Keratinocyte (primary cell): ENCODE results near the gene MED12L. TPM values are rescaled to one million over a fixed set of nuclear protein-coding genes. Genes with fewer than 3 reads are reported as not detected.

Source experiments
- DNase-seq: peaks from one replicate; pipeline ENCODE4 v3.0.0-alpha.2; 2011; ENCODE audit warnings: low read depth, missing footprints, low spot score
- FAIRE-seq: peaks from 2 replicates; lab custom pipeline; 2011; peaks lifted over from hg19 to GRCh38; lab: Jason Lieb, UNC
- H2AFZ ChIP-seq: 2 replicates; pipeline ENCODE4 v1.6.0; 2012; ENCODE audit warnings: low read length, control low read depth, inconsistent platforms; ENCODE audit not compliant: control insufficient read depth
- H3K27ac ChIP-seq: 2 replicates; pipeline ENCODE4 v1.5.1; 2011; ENCODE audit warnings: low read length; ENCODE audit not compliant: control insufficient read depth, insufficient read depth
- H3K27me3 ChIP-seq: 3 replicates; pipeline ENCODE4 v1.6.0; 2011; ENCODE audit warnings: low read length; ENCODE audit not compliant: control insufficient read depth, insufficient read depth; ENCODE audit errors: extremely low read depth
- H3K36me3 ChIP-seq, 2 experiments: 2 replicates in 1 of 2; 3 replicates in 1 of 2; pipeline ENCODE4 v1.5.1; 2011; ENCODE audit warnings: low read length in 2 of 2, mild to moderate bottlenecking in 1 of 2; ENCODE audit not compliant: control insufficient read depth in 2 of 2, insufficient read depth in 2 of 2; ENCODE audit errors: extremely low read depth in 1 of 2
- H3K4me1 ChIP-seq: 3 replicates; pipeline ENCODE4 v1.5.1; 2011; ENCODE audit warnings: low read length; ENCODE audit not compliant: control insufficient read depth, insufficient read depth; ENCODE audit errors: extremely low read depth
- H3K4me2 ChIP-seq: 3 replicates; pipeline ENCODE4 v1.6.0; 2011; ENCODE audit warnings: low read depth, low read length; ENCODE audit not compliant: control insufficient read depth, insufficient read depth; ENCODE audit errors: extremely low read depth
- H3K4me3 ChIP-seq, 3 experiments: fragments of 200-600 bp in 1 of 3; sonication (generic) in 1 of 3; 2 replicates in 2 of 3; 3 replicates in 1 of 3; pipeline ENCODE4 v1.5.1; 2011 to 2016; ENCODE audit warnings: low read length in 3 of 3, mild to moderate bottlenecking in 3 of 3, control low read depth in 2 of 3, inconsistent platforms in 1 of 3, low read depth in 1 of 3, mixed read lengths in 1 of 3, mixed run types in 1 of 3, moderate library complexity in 1 of 3; ENCODE audit not compliant: control insufficient read depth in 2 of 3, insufficient read depth in 2 of 3; ENCODE audit errors: extremely low read depth in 1 of 3
- H3K79me2 ChIP-seq: 2 replicates; pipeline ENCODE4 v1.6.0; 2012; ENCODE audit warnings: low read length; ENCODE audit not compliant: control insufficient read depth, insufficient read depth
- H3K9ac ChIP-seq: 3 replicates; pipeline ENCODE4 v1.6.0; 2011; ENCODE audit warnings: low read length; ENCODE audit not compliant: control insufficient read depth, insufficient read depth; ENCODE audit errors: extremely low read depth
- H3K9me1 ChIP-seq: 3 replicates; pipeline ENCODE4 v1.6.0; 2011; ENCODE audit warnings: low read length; ENCODE audit not compliant: control insufficient read depth, insufficient read depth; ENCODE audit errors: extremely low read depth
- H3K9me3 ChIP-seq: 2 replicates; pipeline ENCODE4 v1.5.1; 2012; ENCODE audit warnings: low read depth, low read length; ENCODE audit not compliant: control insufficient read depth
- H4K20me1 ChIP-seq: 3 replicates; pipeline ENCODE4 v1.6.0; 2011; ENCODE audit warnings: low read length; ENCODE audit not compliant: control insufficient read depth, insufficient read depth; ENCODE audit errors: extremely low read depth
- CTCF ChIP-seq, 3 experiments: IDR thresholded peaks in 1 of 3; conservative IDR thresholded peaks in 1 of 3; optimal IDR thresholded peaks in 1 of 3; 2 replicates in 2 of 3; 3 replicates in 1 of 3; pipeline versions ENCODE3 to v1.5.1; 2011; ENCODE audit warnings: low read length in 3 of 3, mild to moderate bottlenecking in 3 of 3, moderate library complexity in 2 of 3, control low read depth in 1 of 3, inconsistent platforms in 1 of 3; ENCODE audit not compliant: insufficient read depth in 2 of 3; ENCODE audit errors: extremely low read depth in 1 of 3
- EZH2 ChIP-seq: IDR thresholded peaks from one replicate; pipeline ENCODE4 v1.6.1; 2012; ENCODE audit warnings: inconsistent platforms, mild to moderate bottlenecking, low read length, moderate library complexity
- dilution Hi-C: fragments of 300-500 bp; cut with MboI; formaldehyde crosslinking; loops from one replicate; pipeline ENCODE4 v1.7.0; 2020; ENCODE audit warnings: low sequenced_read_pairs; ENCODE audit not compliant: extremely low pct_ligation_motif_present
- polyA plus RNA-seq, 5 experiments: library from polyadenylated mRNA; depleted of rRNA in 3 of 5; stranded (reverse) in 3 of 5; stranded (forward) in 1 of 5; unstranded in 1 of 5; fragments of >200 nt; gene quantifications; 1 replicate in 1 of 5; 2 replicates in 3 of 5; 3 replicates in 1 of 5; pipeline versions ENCODE4 v1.2.1 to v1.2.3, GENCODE V29; 2011 to 2012; ENCODE audit warnings: missing spikeins in 2 of 5, low read depth in 1 of 5, low replicate concordance in 1 of 5

MED12L gene
- polyA plus RNA-seq, 1 donor (not counting 4 experiments of a cell fraction or from before 2014, with no cell fraction given) = 0.04 TPM

GRCh38 chr3:151331696-151332095, 246.2 kb downstream of the MED12L start:
- no peak for FAIRE-seq
- dilution Hi-C loops = no loop called here

GRCh38 chr3:151345859-151346258, 260.4 kb downstream of the MED12L start:
- dilution Hi-C loops = no loop called here

More at GRCh38 chr3:151331696-151332095, 246.2 kb downstream of the MED12L start:
- Histone ChIP-seq H3K4me3 (no peak overlapping the region), H3K4me2 (no peak overlapping the region), H3K36me3 (no peaks in the 10 kb centered on the region), H3K27me3 (no peaks in the 10 kb centered on the region), H2AFZ (peak overlapping the region; percentile 25), H3K9me3 (no peaks in the 10 kb centered on the region), H3K9me1 (no peaks in the 10 kb centered on the region), H3K4me1 (peaks cover 12% of the 10 kb centered on the region), H3K79me2 (no peaks in the 10 kb centered on the region), H4K20me1 (no peaks in the 10 kb centered on the region), H3K9ac (no peak overlapping the region), H3K27ac (no peak overlapping the region)
- no peak for TF ChIP-seq EZH2
- TF ChIP-seq CTCF (optimal IDR thresholded peaks at IDR 0.05 in 1 of 3, IDR thresholded peaks at IDR 0.05 in 1 of 3, conservative IDR thresholded peaks at IDR 0.05 in 1 of 3; ENCODE audit: extremely low read depth in 1 of 3, insufficient read depth in 2 of 3, low read length in 3 of 3) = no peak
- no peak for DNase-seq

More at GRCh38 chr3:151345859-151346258, 260.4 kb downstream of the MED12L start:
- no peak for DNase-seq
- Histone ChIP-seq H2AFZ (peak overlapping the region; percentile 70), H3K36me3 (no peaks in the 10 kb centered on the region), H3K27ac (no peak overlapping the region), H3K9me1 (no peaks in the 10 kb centered on the region), H3K4me1 (no peaks in the 10 kb centered on the region), H3K27me3 (no peaks in the 10 kb centered on the region), H3K9ac (no peak overlapping the region), H3K79me2 (no peaks in the 10 kb centered on the region), H4K20me1 (no peaks in the 10 kb centered on the region), H3K9me3 (no peaks in the 10 kb centered on the region), H3K4me2 (peak overlapping the region; percentile 44), H3K4me3 (peak overlapping the region in 1 of 3 experiments; percentile 7)
- TF ChIP-seq CTCF (optimal IDR thresholded peaks at IDR 0.05 in 1 of 3, IDR thresholded peaks at IDR 0.05 in 1 of 3, conservative IDR thresholded peaks at IDR 0.05 in 1 of 3; ENCODE audit: extremely low read depth in 1 of 3, insufficient read depth in 2 of 3, low read length in 3 of 3) = no peak
- peak; percentile 62 for FAIRE-seq
